Subcutaneous adipose tissue (tissue), 4 donors: ENCODE measurements around the gene CFAP46. TPM values are rescaled to one million over a fixed set of nuclear protein-coding genes. Genes with fewer than 3 reads are reported as not detected.

Source experiments
- CTCF ChIP-seq: fragments of 450-650 bp; IDR thresholded peaks from one replicate; pipeline ENCODE4 v1.5.1; 2016; ENCODE audit warnings: low read depth, mild to moderate bottlenecking, control low read depth, antibody characterized with exemption, moderate library complexity
- total RNA-seq, 4 donors: library from RNA; depleted of rRNA; stranded (reverse); fragments of >200 nt; gene quantifications; one replicate each; pipeline ENCODE4 v1.1.0, GENCODE V29; 2016

CFAP46 gene
- total RNA-seq, 4 donors from 2014 or later = not detected

GRCh38 chr10:132898391-132899053, 43.8 kb downstream of the CFAP46 start:
- TF ChIP-seq CTCF = no peak

DNA sequence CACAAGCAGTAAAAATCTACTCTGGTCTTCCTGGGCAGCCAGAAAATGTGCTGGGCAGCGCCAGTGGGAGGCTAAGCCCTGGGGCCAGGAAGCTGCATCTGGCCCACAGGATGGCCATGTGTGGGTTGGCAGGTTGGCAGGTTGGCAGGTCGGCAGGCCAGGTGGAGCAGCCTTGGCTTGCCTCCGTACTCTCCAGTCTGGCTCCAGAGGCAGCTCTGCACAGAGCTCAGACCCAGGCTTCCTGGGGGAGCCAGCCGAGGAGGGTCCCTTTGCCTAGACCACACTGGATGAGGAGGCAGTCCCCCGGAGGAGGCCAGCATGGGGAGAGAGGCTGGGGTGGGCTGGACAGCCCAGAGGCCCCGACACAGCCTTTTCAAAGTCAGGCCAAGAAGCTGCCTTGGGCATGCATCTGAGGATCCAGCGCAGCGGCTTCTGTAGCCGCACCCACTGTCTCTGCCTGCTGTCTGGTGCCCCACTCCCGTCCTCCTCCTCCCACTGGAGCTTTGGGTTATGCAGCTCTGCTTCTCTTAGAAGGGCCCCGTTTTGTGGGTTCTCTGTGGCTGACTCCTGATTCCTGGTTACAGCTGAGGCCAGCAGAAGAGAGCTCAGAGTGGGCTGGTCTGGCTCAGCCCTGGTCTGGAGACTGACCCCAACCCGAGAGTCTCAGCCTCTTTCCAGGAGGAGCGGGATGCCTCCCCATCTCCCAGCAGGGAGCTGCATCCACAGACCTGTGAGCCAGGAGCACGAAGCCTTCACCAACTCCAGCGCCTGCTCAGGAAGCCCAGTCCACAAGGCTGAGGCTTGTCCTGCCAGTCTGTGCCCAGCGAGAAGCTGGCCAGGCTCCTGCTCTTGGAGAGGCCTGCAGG, 44.6 kb downstream of the CFAP46 start:
- TF ChIP-seq CTCF = no peak

- TF ChIP-seq CTCF = no peak
These were observed 49.3 kb downstream of the CFAP46 start for GRCh38 chr10:132893090-132893489.

DNA sequence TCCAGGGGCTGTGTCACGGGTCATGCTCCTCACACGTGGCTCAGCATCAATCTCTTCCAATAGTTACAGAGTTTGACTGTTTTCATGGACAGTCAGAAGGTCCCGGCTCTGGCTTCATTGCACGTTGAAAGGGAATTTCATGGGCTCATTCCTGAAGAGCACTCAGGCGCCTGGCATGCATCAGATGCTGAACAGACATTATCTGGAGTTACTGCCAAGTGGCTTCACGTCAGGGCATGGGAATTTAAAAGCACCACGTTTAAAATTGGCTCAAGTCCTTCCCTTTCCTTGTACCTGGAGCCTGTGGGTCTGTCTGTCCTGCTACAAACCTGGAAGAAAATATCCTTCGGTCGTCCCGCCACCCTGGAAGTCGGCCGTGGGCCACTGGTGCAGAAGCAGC, 50.4 kb downstream of the CFAP46 start:
- TF ChIP-seq CTCF = no peak

DNA sequence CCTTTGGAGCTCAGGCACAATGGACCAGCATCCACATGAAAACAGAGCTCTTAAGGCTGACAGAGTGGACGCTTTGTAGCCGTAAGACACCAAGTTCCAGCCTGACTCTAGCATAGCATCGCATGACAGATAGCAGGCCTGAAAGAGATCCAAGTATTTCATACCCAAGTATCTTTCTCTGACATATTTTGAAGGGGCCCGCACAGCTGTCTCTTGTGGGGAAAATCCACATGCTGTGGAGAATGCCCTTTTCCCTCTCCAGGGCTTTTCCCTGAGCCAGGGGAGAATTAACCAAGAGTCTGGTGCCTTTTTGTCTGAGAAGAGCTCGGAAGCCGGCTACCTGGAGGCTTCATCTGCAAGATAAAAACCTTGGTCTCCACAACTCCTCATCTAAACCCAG, 51.0 kb downstream of the CFAP46 start:
- TF ChIP-seq CTCF = no peak

- no peak for TF ChIP-seq CTCF
These were observed 52.1 kb downstream of the CFAP46 start for GRCh38 chr10:132890301-132890700.

DNA sequence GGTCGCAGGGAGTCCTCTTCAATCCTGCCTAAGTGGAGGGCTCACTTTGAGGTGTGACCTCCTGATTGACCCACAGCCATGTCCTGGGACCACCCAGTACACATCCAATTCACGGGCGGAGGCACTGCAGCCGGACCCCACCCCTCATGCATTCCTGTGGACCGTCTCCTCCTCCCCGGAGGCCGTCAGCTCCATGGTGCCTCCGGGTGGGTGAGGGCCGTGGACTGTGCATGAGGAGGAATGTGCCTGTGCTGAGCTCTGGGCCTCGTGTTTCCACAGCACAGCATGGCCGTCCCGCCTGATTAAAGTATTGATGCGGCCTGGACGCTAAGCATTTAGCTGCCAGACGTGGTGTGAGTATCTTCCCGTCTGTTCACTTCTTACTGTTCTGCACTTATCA, 52.8 kb downstream of the CFAP46 start:
- no peak for TF ChIP-seq CTCF
